K562 (cell line): ENCODE results near the gene HPS4. TPM values are rescaled to one million over a fixed set of nuclear protein-coding genes. Genes with fewer than 3 reads are reported as not detected.

ENCODE experiments used
- DLX4 ChIP-seq: fragments of 250-450 bp; sonication (Bioruptor Pico); IDR thresholded peaks from 2 replicates; pipeline ENCODE4 v1.6.1; 2021; ENCODE audit warnings: mild to moderate bottlenecking
- HBP1 ChIP-seq: fragments of 450-650 bp; formaldehyde crosslinking; IDR thresholded peaks from 2 replicates; pipeline ENCODE4 v1.4.0; 2022; ENCODE audit warnings: missing genetic modification characterization
- HDAC1 ChIP-seq, 2 experiments: fragments of 450-650 bp; IDR thresholded peaks; 2 replicates each; pipeline ENCODE4 v1.6.1; 2016 to 2017; ENCODE audit warnings: inconsistent platforms in 1 of 2, mild to moderate bottlenecking in 1 of 2, moderate library complexity in 1 of 2
- NCOA1 ChIP-seq: fragments of 450-650 bp; IDR thresholded peaks from 2 replicates; pipeline ENCODE4 v1.6.1; 2016; ENCODE audit warnings: low read depth
- RBFOX2 ChIP-seq: fragments of 200-400 bp; formaldehyde crosslinking; IDR thresholded peaks from 2 replicates; pipeline ENCODE4 v1.6.1; 2017; ENCODE audit warnings: low read depth, mild to moderate bottlenecking, low read length, moderate library complexity
- TAF9B ChIP-seq: fragments of 450-650 bp; IDR thresholded peaks from 2 replicates; pipeline ENCODE4 v1.6.1; 2018; ENCODE audit warnings: mild to moderate bottlenecking; ENCODE audit not compliant: partially characterized antibody
- polyA plus RNA-seq, 8 experiments: library from polyadenylated mRNA; depleted of rRNA in 4 of 8; stranded (reverse) in 5 of 8; unstranded in 3 of 8; fragments of >200 nt; fragmentation: Nextera tagmentation in 2 of 8; fragmentation: Illumina TruSeq in 1 of 8; extraction: Ambion mirVana in 2 of 8; extraction: Trizol in 1 of 8; gene quantifications; 2 replicates each; pipeline versions ENCODE4 v1.2.1 to v1.2.3, GENCODE V29; 2011 to 2014; ENCODE audit warnings: inconsistent platforms in 1 of 8, missing spikeins in 1 of 8
- total RNA-seq, 7 experiments: library from RNA; depleted of rRNA in 6 of 7; stranded (reverse); fragments of >200 nt in 6 of 7; fragmentation: Illumina TruSeq in 2 of 7; extraction: Trizol in 2 of 7; gene quantifications; 2 replicates each; pipeline versions ENCODE4 v1.2.1 to v1.2.3, GENCODE V29; 2011 to 2021; ENCODE audit warnings: low replicate concordance in 1 of 7
- TF ChIP-seq, protein P1 (sequence below): sonication (generic); formaldehyde crosslinking; IDR thresholded peaks from 2 replicates; pipeline ENCODE4 v1.8.0; 2022; ENCODE audit warnings: mild to moderate bottlenecking, missing genetic modification reagents, borderline replicate concordance

The HPS4 gene
- total and polyA plus RNA-seq, 9 of the 15 experiments (the other 6 are each of a cell fraction or from before 2014, with no cell fraction given): 12.8 to 29.2 (median 25.3) TPM

- TF ChIP-seq, protein P1, sequence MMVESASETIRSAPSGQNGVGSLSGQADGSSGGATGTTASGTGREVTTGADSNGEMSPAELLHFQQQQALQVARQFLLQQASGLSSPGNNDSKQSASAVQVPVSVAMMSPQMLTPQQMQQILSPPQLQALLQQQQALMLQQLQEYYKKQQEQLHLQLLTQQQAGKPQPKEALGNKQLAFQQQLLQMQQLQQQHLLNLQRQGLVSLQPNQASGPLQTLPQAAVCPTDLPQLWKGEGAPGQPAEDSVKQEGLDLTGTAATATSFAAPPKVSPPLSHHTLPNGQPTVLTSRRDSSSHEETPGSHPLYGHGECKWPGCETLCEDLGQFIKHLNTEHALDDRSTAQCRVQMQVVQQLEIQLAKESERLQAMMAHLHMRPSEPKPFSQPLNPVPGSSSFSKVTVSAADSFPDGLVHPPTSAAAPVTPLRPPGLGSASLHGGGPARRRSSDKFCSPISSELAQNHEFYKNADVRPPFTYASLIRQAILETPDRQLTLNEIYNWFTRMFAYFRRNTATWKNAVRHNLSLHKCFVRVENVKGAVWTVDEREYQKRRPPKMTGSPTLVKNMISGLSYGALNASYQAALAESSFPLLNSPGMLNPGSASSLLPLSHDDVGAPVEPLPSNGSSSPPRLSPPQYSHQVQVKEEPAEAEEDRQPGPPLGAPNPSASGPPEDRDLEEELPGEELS (CRISPR knock-in tag): no peak
- no peak for TF ChIP-seq RBFOX2
- no peak for TF ChIP-seq NCOA1
- TF ChIP-seq DLX4 (CRISPR knock-in tag): no peak
- no peak for TF ChIP-seq HBP1 (CRISPR knock-in tag)
- no peak for TF ChIP-seq HDAC1 (IDR thresholded peaks at IDR 0.05)
- TF ChIP-seq TAF9B: no peak
Measured at GRCh38 chr22:26431261-26431995, 52.2 kb downstream of the HPS4 start (continued).
